ENCODE measurements around the gene KCNQ1.
A peak's percentile ranks its signal among the peaks of the same experiment; 100 is the strongest.
"Not testable (repeated sequence)": the region's sequence is repeated elsewhere in the genome, so short reads cannot be mapped to it uniquely, and the experiment has no call there.

KCNQ1 gene

GRCh38 chr11:2475136-2475918, 30.5 kb downstream of the KCNQ1 start:
- peaks cover 30% of the 10 kb centered on the region for H3K36me3 Mint-ChIP-seq (ENCODE audit: low read depth)
- peaks cover 20% of the 10 kb centered on the region for H3K9me3 Mint-ChIP-seq
- peaks cover 17% of the 10 kb centered on the region for H3K4me1 Mint-ChIP-seq (ENCODE audit: low read depth)
- no peaks in the 10 kb centered on the region for H3K27me3 Mint-ChIP-seq
- no peak overlapping the region for H3K4me3 Mint-ChIP-seq
- no peak overlapping the region for H3K27ac Mint-ChIP-seq

DNA sequence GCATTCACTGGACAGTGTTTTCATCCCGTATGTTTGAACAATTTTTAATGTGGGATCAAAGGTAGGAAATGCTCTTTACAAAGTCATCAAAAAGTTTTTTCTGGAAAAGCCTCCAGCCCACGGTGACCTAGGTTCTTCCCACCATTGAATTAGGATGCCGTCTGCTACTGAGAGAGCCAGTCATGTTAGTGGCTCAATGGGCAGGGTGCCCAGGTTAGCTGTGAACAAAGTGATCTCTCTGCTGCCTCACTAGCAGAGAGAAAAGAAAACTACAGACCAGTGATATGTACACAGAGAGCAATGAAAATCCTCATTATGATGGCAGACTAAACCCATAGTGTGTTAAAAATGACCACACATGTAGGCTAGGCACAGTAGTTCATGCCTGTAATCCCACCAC, 32.4 kb downstream of the KCNQ1 start:
- Mint-ChIP-seq H3K4me3 (no peak overlapping the region), H3K36me3 (ENCODE audit: low read depth) (peaks cover 34% of the 10 kb centered on the region), H3K4me1 (ENCODE audit: low read depth) (peaks cover 26% of the 10 kb centered on the region), H3K27me3 (no peaks in the 10 kb centered on the region), H3K27ac (no peak overlapping the region), H3K9me3 (peaks cover 24% of the 10 kb centered on the region)

GRCh38 chr11:2477936-2478335, 33.1 kb downstream of the KCNQ1 start:
- no peak overlapping the region for H3K4me3 Mint-ChIP-seq
- H3K9me3 Mint-ChIP-seq, result peaks cover 24% of the 10 kb centered on the region
- peaks cover 34% of the 10 kb centered on the region for H3K36me3 Mint-ChIP-seq (ENCODE audit: low read depth)
- no peak overlapping the region for H3K27ac Mint-ChIP-seq
- no peaks in the 10 kb centered on the region for H3K27me3 Mint-ChIP-seq
- H3K4me1 Mint-ChIP-seq (ENCODE audit: low read depth), result peaks cover 32% of the 10 kb centered on the region

GRCh38 chr11:2480067-2480873, 35.5 kb downstream of the KCNQ1 start:
- Mint-ChIP-seq H3K36me3 (ENCODE audit: low read depth) (peaks cover 38% of the 10 kb centered on the region), H3K4me1 (ENCODE audit: low read depth) (peaks cover 32% of the 10 kb centered on the region), H3K4me3 (peak overlapping the region; percentile 58), H3K27ac (peak overlapping the region; percentile 47), H3K9me3 (peaks cover 25% of the 10 kb centered on the region)
- H3K27me3 Mint-ChIP-seq, result not testable (repeated sequence)

DNA sequence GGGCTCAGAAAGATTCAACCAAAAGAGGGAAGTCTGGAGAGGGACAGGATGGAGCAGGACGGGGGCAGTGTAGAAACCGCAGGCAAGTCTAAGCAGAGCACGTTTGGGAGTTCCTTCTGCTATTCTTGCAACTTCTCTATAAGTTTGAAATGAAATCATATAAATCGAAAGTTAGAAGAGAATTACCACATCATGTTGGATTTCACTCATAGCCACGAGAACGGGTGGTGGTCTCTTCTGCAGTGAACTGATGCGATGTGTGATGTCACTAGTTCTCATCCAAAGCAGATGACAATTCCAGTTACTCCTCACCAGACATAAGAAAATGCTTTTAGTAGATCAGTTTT, 36.0 kb downstream of the KCNQ1 start:
- peaks cover 32% of the 10 kb centered on the region for H3K4me1 Mint-ChIP-seq (ENCODE audit: low read depth)
- H3K36me3 Mint-ChIP-seq (ENCODE audit: low read depth), result peaks cover 44% of the 10 kb centered on the region
- H3K9me3 Mint-ChIP-seq, result peaks cover 29% of the 10 kb centered on the region
- peak overlapping the region; percentile 65 for H3K27ac Mint-ChIP-seq
- no peaks in the 10 kb centered on the region for H3K27me3 Mint-ChIP-seq
- peak overlapping the region; percentile 58 for H3K4me3 Mint-ChIP-seq

GRCh38 chr11:2481253-2481652, 36.4 kb downstream of the KCNQ1 start:
- peaks cover 48% of the 10 kb centered on the region for H3K36me3 Mint-ChIP-seq (ENCODE audit: low read depth)
- no peaks in the 10 kb centered on the region for H3K27me3 Mint-ChIP-seq
- peak overlapping the region; percentile 65 for H3K27ac Mint-ChIP-seq
- H3K9me3 Mint-ChIP-seq, result peaks cover 32% of the 10 kb centered on the region
- H3K4me3 Mint-ChIP-seq, result peak overlapping the region; percentile 58
- H3K4me1 Mint-ChIP-seq (ENCODE audit: low read depth), result peaks cover 32% of the 10 kb centered on the region

- H3K9me3 Mint-ChIP-seq, result peaks cover 35% of the 10 kb centered on the region
- H3K36me3 Mint-ChIP-seq (ENCODE audit: low read depth), result peaks cover 48% of the 10 kb centered on the region
- no peak overlapping the region for H3K4me3 Mint-ChIP-seq
- H3K4me1 Mint-ChIP-seq (ENCODE audit: low read depth), result peaks cover 32% of the 10 kb centered on the region
- no peaks in the 10 kb centered on the region for H3K27me3 Mint-ChIP-seq
- H3K27ac Mint-ChIP-seq, result no peak overlapping the region
These were observed 37.4 kb downstream of the KCNQ1 start for GRCh38 chr11:2482204-2482603.

DNA sequence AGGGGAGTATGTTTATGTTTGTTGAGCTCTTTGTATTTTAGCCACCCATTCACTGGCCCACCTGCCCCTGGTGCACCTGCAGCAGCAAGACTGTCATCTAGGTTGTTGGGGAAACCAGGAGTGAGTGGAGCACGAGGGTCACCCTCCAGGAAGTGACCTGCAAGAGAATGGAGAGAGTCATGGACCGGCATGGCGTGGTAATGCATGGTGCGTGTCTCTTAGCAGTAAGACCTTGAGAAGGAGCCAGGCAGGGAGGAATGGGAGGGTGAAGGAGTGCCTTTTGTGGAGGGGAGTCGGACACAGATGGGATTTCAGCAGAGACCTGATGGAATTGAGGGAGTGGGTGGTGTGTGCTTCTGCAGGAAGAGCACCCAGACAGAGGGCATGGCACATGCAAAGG, 37.9 kb downstream of the KCNQ1 start:
- H3K27ac Mint-ChIP-seq, result no peak overlapping the region
- H3K27me3 Mint-ChIP-seq, result no peaks in the 10 kb centered on the region
- H3K4me1 Mint-ChIP-seq (ENCODE audit: low read depth), result peaks cover 32% of the 10 kb centered on the region
- peaks cover 46% of the 10 kb centered on the region for H3K36me3 Mint-ChIP-seq (ENCODE audit: low read depth)
- H3K4me3 Mint-ChIP-seq, result no peak overlapping the region
- peaks cover 33% of the 10 kb centered on the region for H3K9me3 Mint-ChIP-seq

GRCh38 chr11:2483426-2483825, 38.6 kb downstream of the KCNQ1 start:
- H3K27me3 Mint-ChIP-seq, result no peaks in the 10 kb centered on the region
- no peak overlapping the region for H3K27ac Mint-ChIP-seq
- peaks cover 33% of the 10 kb centered on the region for H3K9me3 Mint-ChIP-seq
- no peak overlapping the region for H3K4me3 Mint-ChIP-seq
- H3K36me3 Mint-ChIP-seq (ENCODE audit: low read depth), result peaks cover 46% of the 10 kb centered on the region
- peaks cover 29% of the 10 kb centered on the region for H3K4me1 Mint-ChIP-seq (ENCODE audit: low read depth)

- Mint-ChIP-seq H3K27ac (no peak overlapping the region), H3K4me3 (no peak overlapping the region), H3K4me1 (ENCODE audit: low read depth) (peaks cover 29% of the 10 kb centered on the region), H3K27me3 (no peaks in the 10 kb centered on the region), H3K36me3 (ENCODE audit: low read depth) (peaks cover 44% of the 10 kb centered on the region), H3K9me3 (peaks cover 39% of the 10 kb centered on the region)
These were observed 39.8 kb downstream of the KCNQ1 start for GRCh38 chr11:2484576-2485125.

GRCh38 chr11:2488004-2488403, 43.2 kb downstream of the KCNQ1 start:
- peaks cover 38% of the 10 kb centered on the region for H3K36me3 Mint-ChIP-seq (ENCODE audit: low read depth)
- H3K27ac Mint-ChIP-seq, result no peak overlapping the region
- H3K27me3 Mint-ChIP-seq, result no peaks in the 10 kb centered on the region
- no peak overlapping the region for H3K4me3 Mint-ChIP-seq
- H3K9me3 Mint-ChIP-seq, result peaks cover 39% of the 10 kb centered on the region
- H3K4me1 Mint-ChIP-seq (ENCODE audit: low read depth), result no peaks in the 10 kb centered on the region

DNA sequence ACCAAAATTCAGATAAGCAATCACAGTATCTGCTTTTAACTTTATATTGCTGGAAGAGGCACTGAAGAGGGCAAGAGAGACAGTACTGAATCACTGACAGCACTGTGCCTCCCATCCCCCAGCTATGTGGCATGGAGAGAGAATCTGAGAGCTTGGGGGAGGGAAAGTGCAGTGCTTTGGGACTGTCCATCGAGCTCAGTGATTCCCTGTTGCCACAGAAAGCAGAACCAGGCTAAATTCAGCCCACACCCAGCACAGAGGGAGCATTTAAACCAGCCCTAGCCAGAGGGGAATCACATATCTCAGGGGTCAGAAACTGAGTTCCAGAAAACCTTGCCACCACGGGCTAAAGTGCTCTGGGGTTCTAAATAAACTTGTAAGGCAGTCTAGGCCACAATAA, 44.3 kb downstream of the KCNQ1 start:
- peaks cover 39% of the 10 kb centered on the region for H3K9me3 Mint-ChIP-seq
- H3K36me3 Mint-ChIP-seq (ENCODE audit: low read depth), result peaks cover 38% of the 10 kb centered on the region
- H3K4me1 Mint-ChIP-seq (ENCODE audit: low read depth), result no peaks in the 10 kb centered on the region
- no peak overlapping the region for H3K27ac Mint-ChIP-seq
- H3K4me3 Mint-ChIP-seq, result no peak overlapping the region
- H3K27me3 Mint-ChIP-seq, result no peaks in the 10 kb centered on the region

DNA sequence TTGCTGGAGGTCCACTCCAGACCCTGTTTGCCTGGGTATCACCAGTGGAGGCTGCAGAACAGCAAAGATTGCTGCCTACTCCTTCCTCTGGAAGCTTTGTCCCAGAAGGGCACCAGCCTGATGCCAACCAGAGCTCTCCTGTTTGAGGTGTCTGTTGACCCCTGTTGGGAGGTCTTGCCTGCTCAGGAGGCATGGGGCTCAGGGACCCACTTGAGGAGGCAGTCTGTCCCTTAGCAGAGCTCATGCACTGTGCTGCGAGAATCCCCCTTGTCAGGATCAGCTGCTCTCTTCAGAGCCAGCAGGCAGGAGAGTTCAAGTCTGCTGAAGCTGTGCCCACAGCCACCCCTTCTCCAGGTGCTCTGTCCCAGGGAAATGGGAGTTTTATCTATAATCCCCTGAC, 53.1 kb downstream of the KCNQ1 start:
- Mint-ChIP-seq H3K9me3 (peaks cover 37% of the 10 kb centered on the region), H3K36me3 (ENCODE audit: low read depth) (peaks cover 38% of the 10 kb centered on the region)
- H3K4me1 Mint-ChIP-seq (ENCODE audit: low read depth); H3K27me3 Mint-ChIP-seq; H3K27ac Mint-ChIP-seq; H3K4me3 Mint-ChIP-seq: not testable (repeated sequence)

DNA sequence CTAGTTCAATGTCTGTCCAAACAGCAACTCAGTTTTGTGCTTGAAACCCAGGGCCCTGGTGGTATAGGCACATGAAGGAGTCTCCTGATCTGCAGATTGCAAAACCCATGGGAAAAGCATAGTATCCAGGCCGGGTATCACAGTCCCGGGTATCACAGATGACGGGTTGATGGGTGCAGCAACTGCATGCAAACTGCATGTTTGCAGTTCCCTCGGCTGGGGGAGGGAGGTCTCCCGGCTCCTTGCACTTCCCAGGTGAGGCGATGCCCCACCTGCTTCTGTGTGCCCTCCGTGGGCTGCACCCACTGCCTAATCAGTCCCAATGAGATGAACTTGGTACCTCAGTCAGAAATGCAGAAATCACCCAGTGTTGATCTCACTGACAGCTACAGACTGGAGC, 53.9 kb downstream of the KCNQ1 start:
- H3K9me3 Mint-ChIP-seq, result peaks cover 37% of the 10 kb centered on the region
- H3K27me3 Mint-ChIP-seq, result no peaks in the 10 kb centered on the region
- no peaks in the 10 kb centered on the region for H3K4me1 Mint-ChIP-seq (ENCODE audit: low read depth)
- no peak overlapping the region for H3K27ac Mint-ChIP-seq
- H3K36me3 Mint-ChIP-seq (ENCODE audit: low read depth), result peaks cover 38% of the 10 kb centered on the region
- no peak overlapping the region for H3K4me3 Mint-ChIP-seq

GRCh38 chr11:2507212-2507901, 62.5 kb downstream of the KCNQ1 start:
- Mint-ChIP-seq H3K27ac (no peak overlapping the region), H3K27me3 (no peaks in the 10 kb centered on the region), H3K4me3 (no peak overlapping the region), H3K9me3 (no peaks in the 10 kb centered on the region), H3K36me3 (ENCODE audit: low read depth) (no peaks in the 10 kb centered on the region), H3K4me1 (ENCODE audit: low read depth) (no peaks in the 10 kb centered on the region)

Measured in stimulated activated naive CD8-positive, alpha-beta T cell treated with anti-CD3 and anti-CD28 coated beads, Interleukin-15, Interleukin-2, amounts not matched to agents 100 ng/mL and 50 ng/mL, for 24 hours (primary cell).